SIG-M5 (cell line): Measurements from ENCODE around the gene FAM209B.
"Not testable (repeated sequence)": the region's sequence is repeated elsewhere in the genome, so short reads cannot be mapped to it uniquely, and the experiment has no call there.

ENCODE experiments used
- DNase-seq: peaks from one replicate; lab custom pipeline; 2025; lab: John Stamatoyannopoulos, UW

Gene FAM209B

DNA sequence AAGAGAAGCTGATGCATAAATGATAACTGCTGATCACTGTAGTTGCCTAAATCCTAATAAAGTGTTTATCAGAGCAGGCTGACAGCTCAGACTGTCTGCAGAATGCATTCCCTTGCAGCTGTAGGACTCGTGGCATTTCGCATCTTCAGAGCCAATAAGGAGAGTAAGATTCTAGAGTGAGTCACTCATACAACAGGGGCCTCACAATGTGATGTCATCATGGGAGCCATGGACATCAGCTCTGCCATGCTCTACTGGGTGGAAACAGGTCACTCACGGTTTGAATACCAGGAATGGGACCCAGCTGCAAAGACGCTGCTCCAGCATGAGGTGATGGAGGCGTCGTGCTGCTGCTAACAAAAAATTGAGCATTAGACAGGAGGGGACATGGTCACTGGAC lies 7.4 kb downstream of the FAM209B start:
- DNase-seq: no peak

DNA sequence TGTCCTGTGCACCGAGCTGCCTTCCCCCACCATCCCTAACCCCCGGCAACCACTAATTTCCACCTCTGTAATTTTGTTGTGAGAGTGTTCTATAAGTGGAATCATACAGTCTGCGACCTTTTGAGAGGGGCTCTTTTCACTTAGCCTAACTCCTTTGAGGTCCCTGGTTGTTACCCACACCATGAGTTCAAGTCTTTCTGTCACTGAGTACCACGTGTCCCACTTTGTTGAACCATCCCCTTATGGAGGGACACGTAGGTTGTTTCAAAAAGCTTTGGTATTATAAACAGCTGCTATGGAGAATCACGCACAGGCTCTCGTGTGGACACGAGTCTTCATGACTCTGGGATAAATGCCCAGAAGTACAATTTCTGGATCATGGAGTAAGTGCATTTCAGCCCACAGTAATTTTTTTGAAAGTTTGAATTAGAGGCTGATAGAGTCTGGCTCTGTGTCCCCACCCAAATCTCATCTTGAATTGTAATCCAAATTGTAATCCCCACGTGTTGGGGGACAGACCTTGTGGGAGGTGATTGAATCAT lies 9.5 kb downstream of the FAM209B start:
- no peak for DNase-seq

DNA sequence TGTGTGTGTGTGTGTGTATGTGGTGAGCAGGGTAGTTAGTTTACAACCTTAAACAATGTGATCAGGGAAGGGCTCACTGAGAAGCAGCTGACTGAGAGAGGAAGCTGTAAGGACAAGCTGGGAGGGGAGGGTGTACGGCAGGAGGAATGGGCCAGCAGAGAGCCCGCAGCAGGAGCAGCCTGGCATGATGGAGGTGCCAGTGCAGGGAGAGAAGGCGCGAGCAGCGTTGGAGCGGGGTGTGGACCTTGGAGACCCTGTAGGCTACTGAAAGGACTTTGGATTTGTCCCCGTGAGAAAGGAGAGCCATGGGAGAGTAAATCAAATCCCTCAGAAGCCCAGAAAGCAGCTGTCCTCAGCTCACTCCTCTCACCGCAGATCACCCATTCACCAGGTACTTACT lies 18.5 kb downstream of the FAM209B start:
- no peak for DNase-seq

DNA sequence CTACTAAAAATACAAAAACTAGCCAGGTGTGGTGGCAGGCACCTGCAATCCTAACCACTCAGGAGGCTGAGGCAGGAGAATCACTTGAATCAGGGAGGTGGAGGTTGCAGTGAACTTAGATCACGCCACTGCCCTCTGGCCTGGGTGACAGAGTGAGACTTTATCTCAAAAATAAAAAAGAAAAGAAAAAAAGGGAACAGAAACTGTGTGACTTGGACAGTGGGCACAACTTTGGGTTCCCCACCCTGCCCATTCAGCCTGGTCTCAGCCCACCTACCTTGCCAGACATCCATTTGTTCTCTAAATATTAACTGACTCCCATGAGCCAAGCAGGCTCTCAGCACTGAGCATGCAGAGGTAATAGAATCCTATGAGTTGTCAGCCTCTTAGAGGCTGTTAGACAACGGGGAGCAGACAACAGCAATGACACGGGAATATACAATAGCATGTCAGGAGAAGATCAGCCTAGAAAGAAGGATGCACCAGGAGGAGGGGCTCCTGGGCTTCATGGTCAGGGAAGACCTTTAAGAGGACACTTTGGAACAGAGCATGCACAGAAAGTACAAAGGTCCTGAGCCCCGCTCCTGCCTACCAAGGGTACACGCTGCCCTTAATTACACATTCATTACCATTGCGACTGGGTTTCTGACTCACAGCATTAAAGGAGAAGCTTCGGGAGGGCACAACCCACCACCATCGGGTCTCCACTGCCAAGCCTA lies 20.0 kb downstream of the FAM209B start:
- DNase-seq: no peak

DNA sequence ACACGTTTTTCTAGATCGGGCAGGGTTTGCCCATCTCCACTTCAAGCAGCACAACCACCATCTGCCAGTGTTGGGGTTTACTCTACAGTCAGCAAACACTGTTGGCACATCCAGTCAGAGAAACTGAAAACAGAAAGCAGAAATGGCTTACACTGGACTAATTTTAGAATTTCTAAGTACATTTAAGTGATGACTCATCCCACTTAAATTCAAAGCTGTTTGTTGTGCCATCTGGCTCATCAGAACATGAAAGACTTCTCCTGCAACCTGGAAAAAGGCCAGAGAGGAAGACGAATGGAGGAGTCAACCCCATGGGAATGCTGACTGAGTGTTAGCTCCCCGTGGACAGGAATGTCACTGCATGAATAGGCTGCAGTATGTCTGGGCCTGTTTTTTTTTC lies 21.8 kb downstream of the FAM209B start:
- peak; percentile 89 for DNase-seq

DNA sequence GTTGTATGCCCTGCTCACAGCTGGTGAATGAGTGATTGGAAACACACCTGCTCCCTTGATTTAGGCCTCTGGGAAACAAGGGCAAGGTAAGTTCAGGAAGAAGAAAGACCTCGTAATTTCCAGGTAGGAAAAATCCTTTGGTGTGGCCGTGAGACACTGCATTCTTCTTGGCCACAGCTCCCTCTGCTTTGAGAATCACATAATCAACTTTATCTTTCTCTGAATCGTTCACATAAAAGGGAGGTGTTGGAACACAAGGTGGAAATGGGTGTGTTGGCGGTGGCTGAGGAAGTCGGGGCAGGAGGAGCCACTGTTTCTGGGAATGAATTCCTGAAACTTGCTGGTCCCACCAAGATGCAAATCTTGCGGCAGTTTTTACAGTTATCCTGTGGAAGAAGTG lies 25.9 kb downstream of the FAM209B start:
- no peak for DNase-seq

DNA sequence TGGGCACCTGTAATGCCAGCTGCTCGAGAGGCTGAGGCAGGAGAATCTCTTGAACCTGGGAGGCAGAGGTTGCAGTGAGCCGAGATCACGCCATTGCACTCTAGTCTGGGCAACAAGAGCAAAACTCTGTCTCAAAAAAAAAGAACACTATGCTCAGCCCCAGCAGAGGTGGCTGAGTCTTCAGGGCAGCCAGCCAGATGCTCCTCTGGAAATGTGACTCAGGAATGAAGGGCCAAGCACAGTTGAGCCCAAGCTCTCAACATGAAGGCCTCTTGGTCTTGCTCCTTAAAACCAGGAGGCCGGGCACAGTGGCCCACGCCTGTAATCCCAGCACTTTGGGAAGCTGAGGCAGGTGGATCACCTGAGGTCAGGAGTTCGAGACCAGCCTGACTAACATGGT lies 31.5 kb downstream of the FAM209B start:
- not testable (repeated sequence) for DNase-seq

DNA sequence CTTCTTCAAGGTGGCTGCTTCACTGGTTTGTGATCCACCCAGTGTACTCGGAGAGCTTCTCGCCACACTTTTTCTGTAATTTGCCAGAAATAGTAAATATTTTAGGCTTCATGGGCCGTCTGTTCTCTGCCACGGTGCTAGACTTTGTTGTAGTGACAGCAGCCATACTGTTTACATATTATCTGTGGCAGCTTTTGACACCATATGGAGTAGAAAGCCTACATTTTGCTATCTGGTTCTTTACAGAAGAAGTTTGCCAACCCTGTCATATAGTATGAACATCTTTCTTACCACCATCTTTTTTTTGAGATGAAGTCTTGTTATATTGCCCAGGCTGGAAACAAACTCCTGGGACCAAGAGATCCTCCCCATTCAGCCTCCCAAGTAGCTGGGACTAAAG lies 32.5 kb downstream of the FAM209B start:
- DNase-seq: no peak

DNA sequence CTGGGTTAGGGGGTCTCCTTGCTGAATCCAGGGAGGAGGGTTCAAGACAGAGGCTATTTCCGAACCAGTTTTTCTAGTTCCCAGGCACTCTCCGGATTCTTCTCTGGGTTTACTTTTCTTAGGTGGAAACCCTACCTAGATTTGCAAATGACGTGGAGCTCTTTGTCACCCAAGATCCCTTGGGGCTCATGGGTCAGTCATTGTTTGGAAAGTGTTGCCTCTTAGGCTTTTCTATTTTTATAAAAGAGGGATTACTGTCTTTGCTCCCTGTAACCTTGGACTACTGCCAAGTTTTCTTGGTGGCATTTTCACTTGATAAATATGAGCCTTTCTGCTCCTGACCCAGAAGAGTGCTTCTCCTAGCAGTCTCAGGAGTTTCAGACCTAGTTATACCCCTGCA lies 33.6 kb downstream of the FAM209B start:
- no peak for DNase-seq

DNA sequence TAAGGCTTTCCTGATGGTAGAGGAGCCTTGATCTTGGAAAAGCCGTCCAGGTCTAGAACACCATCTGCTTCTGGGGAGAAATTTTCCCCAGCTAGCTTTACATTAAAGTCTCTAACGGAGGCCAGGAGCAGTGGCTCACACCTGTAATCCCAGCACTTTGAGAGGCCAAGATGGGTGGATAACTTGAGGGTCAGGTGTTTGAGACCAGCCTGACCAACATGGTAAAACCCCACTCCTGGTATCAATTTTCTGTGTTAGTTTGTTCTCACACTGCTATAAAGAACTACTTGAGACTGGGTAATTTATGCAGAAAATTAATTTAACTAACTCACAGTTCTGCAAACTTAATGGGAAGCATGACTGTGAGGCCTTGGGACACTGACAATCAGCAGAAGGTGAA lies 37.8 kb downstream of the FAM209B start:
- no peak for DNase-seq

DNA sequence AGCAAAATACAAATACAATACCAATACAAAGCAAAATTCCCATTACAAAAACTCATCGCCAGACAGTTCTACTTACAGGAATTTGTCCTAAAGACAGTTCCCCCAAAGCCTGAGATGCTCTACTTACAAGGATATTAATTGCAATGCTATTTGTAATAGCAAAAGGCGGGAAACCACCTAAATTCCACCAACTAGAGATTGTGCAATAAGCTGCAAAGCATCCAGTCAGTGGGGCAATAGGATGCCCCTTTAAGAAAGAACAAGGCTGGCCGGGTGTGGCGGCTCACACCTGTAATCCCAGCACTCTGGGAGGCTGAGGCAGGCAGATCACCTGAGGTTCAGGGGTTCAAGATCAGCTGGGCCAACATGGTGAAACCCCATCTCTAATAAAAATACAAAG lies 39.1 kb downstream of the FAM209B start:
- DNase-seq: no peak

DNA sequence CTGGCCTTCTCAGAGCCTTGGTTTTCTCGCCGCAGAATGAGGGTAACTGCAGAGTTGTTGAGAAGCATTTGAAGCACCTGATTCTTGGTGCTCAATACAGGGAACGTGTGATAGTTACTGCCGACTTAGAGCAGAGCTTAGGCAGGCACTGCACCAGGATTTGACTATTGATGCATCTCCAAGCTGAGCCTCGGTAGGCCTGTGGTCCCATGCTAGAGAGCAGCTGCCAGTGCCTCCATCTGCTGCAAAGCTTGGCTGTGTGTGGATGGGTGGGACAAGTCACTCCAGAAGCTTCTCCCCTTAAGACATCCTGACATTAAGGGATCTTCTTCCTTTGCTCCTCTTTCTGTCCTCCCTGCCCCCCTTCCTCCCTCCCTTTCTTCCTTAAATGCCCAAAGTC lies 40.9 kb downstream of the FAM209B start:
- DNase-seq: no peak

DNA sequence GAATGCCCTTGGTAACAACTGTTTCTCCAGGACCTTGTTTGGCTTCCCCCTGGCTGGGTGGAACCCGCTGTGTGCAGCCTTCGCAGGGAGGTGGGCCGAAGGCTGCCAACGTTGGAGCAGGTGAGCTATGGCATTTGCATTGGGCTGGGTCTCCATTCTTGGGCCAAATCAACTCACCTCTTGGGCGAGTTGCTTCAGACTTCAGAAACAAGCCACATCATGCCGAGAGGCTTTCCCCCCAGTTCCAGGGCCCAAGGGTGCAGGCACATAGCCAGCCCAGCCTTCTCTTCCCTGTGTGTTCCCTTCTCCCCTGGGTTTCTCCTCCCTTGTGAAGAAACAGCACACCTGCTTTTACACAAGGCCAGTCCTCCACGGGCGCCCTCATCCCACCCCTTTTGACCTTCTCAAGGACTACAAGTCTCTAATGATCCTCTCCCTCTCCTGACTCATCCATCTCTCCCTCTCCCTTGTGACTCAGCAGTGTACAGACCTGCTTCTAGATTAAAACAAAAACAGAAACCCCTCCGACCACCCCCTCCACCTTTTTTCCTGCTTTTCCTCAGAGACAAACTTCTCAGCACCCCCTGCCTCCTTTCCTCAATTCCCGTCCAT lies 41.6 kb downstream of the FAM209B start:
- DNase-seq: no peak

DNA sequence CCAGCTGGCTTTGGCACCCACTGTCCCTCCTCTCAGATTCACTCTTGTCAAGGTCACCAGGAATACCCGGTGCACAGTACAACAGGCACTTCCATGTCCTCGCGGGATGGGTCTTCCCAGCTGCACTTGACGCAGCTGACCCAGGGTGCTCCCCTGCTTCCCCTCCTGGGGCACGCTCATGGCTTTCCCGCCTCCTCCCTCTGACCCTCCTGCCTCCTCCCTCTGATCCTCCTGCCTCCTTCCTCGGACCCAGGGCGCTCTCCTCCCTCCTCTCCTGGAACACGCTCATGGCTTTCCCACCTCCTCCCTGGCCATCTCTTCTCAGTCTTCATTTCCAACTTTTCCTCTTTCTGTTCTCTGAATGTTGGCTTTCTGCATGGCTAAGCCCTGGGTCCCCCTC lies 42.1 kb downstream of the FAM209B start:
- no peak for DNase-seq

DNA sequence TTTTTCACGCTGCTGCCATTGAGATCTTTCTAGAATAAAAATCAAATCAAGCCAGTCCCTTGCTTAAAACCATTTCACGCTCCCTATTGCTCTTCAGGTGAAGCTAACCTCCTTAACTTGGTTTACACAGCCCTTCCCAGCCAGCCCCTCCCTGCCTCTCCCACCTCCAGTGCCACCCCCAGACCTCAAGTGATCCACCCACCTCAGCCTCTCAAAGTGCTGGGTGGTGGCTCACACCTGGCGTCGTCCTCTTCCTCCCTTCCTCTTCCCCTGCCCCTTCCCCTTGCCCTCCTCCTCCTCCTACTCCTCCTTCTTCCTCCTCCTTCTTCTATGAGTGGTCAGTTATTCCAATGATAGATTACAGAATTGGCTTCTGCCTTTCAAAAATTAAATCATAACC lies 42.9 kb downstream of the FAM209B start:
- no peak for DNase-seq

DNA sequence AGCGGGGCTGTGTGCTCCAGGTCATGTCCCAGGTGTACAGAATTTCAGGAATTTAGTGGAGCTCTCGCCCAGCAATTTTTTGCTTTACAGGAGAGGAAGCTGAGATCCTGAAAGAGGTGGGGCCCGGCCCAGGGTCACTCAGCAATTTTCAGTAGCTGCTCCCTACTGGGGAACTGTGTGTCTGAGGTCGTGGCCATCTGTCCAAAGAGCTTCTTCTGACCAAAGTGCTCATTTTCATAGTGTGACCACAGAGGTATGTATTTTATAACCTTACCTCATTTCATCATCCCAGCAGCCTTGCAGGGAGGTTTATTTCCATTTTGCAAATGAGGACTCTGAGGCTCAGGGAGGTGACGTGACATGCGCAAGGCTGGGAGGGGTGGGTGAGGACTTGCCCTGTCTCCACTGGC lies 46.3 kb downstream of the FAM209B start:
- DNase-seq: no peak

DNA sequence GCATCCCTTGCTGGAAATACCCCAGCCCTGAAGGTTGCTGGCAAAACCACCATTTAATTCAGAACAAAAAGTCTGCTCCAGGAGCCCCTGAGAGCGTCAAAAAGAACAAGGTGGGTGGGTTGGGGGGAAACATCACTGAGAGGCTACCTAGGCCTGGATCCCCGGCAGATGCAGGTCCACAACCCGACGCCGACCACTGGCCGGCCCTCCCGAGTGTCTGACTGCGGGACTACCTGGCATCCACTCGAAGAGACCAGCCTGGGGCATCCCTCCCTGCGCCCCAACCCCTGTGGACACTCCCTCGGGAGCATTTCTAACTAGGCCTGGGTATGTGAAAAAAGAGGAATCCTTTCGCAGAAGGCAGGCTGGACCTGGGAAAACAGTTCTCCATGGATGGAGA lies 47.2 kb downstream of the FAM209B start:
- DNase-seq: no peak

DNA sequence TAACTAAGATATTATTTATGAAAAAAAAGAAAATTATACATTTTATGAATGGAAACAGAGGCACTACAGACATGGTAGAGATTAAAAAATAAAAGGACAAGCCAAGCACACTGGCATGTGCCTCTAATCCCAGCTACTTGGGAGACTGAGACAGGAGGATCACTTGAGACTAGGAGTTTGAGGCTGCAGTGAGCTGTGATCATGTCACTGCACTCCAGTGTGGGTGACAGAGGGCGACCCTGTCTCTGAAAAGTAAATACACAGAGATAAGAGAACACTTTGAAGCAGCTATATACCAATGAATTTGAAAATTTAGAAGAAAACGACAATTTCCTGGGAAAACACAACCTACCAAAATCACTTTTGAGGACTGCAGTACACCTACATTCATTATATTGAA lies 48.7 kb downstream of the FAM209B start:
- DNase-seq: no peak

DNA sequence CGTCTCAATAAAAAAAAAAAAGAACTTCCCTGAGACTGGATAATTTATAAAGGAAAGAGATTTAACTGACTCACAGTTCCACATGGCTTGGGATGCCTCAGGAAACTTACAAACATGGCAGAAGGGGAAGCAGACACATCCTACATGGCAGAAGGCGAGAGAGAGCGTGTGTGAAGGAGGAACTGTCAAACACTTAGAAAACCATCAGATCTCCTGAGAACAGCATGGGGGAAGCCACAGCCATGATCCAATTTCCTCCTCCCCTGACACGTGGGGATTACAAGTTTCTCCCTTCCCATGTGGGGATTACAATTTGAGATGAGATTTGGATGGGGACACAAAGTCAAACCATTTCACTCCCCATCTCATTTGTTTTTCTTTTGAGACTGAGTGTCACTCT lies 49.5 kb downstream of the FAM209B start:
- DNase-seq: no peak

DNA sequence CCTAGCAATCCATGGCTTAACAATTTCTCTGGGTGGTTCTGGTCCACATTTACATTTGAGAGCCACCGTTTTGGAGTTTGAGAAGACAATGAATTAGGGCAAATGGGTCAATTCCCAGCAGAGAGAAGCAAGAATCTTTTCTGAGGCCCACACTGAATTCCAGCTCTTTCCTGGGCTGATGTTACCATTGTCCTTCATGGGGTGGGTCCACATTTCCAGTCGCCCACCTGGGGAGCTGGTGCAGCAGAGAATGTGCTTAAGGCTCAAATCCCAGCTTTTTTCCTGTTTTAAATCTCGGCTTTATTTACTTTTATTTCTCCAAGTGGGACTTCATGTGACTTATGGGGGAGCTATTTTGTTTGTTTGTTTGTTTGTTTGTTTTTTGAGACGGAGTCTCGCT lies 51.9 kb downstream of the FAM209B start:
- DNase-seq: no peak
